Upper lobe of right lung (tissue), 1 donor: Measurements from ENCODE around the gene RIN3. TPM values are rescaled to one million over a fixed set of nuclear protein-coding genes. Genes with fewer than 3 reads are reported as not detected.

ENCODE experiments used
- ATAC-seq: fragments of 200-7000 bp; cut with Tn5 transposase; one replicate; pipeline ENCODE4 v1.9.1; 2020; ENCODE audit warnings: mild to moderate bottlenecking, moderate library complexity
- DNase-seq: peaks from one replicate; pipeline ENCODE4 v3.0.0-alpha.2; 2020
- H3K27ac ChIP-seq: fragments of 200-600 bp; one replicate; pipeline ENCODE4 v1.8.0; 2022
- H3K27me3 ChIP-seq: fragments of 200-600 bp; one replicate; pipeline ENCODE4 v1.8.0; 2022; ENCODE audit warnings: mild to moderate bottlenecking
- H3K36me3 ChIP-seq: fragments of 200-600 bp; one replicate; pipeline ENCODE4 v1.8.0; 2022
- H3K4me1 ChIP-seq: fragments of 200-600 bp; one replicate; pipeline ENCODE4 v1.8.0; 2022
- H3K4me3 ChIP-seq: fragments of 200-600 bp; one replicate; pipeline ENCODE4 v1.8.0; 2022; ENCODE audit warnings: mild to moderate bottlenecking
- H3K9me3 ChIP-seq: fragments of 200-600 bp; one replicate; pipeline ENCODE4 v1.8.0; 2022
- CTCF ChIP-seq: fragments of 200-600 bp; IDR thresholded peaks from one replicate; pipeline ENCODE4 v1.8.0; 2022; ENCODE audit warnings: antibody characterized with exemption
- intact Hi-C: fragments of 100-400 bp; cut with DNase I; formaldehyde crosslinking; loops from one replicate; pipeline ENCODE4 v1.11.0; 2022
- total RNA-seq: library from RNA; stranded (reverse); fragmentation: NEBNext Ultra II Directional; extraction: Animal tissue kit (Norgen Biotek cat#: 25700); gene quantifications from one replicate; pipeline ENCODE4 v1.2.1, GENCODE V29; 2021
- donor health status: DM: no; HTN: yes; CAD: no; lungs with severe emphysema.

The RIN3 gene
- total RNA-seq, 1 donor from 2014 or later: 56.0 TPM

GRCh38 chr14:92493024-92493423 lies 20.6 kb upstream of the RIN3 start:
- DNase-seq (no peak), ATAC-seq (no peak)
- no peak overlapping the region for H3K4me3 ChIP-seq
- H3K27ac ChIP-seq: no peak overlapping the region
- H3K9me3 ChIP-seq: no peaks in the 10 kb centered on the region
- intact Hi-C loops: no loop called here
- TF ChIP-seq CTCF: no peak
- H3K4me1 ChIP-seq: peaks cover 21% of the 10 kb centered on the region
- no peaks in the 10 kb centered on the region for H3K36me3 ChIP-seq
- H3K27me3 ChIP-seq: no peaks in the 10 kb centered on the region

GRCh38 chr14:92493492-92493891 lies 20.1 kb upstream of the RIN3 start:
- no peak for TF ChIP-seq CTCF
- no peak for DNase-seq
- Histone ChIP-seq H3K4me3 (no peak overlapping the region), H3K4me1 (peaks cover 21% of the 10 kb centered on the region), H3K36me3 (no peaks in the 10 kb centered on the region), H3K27me3 (no peaks in the 10 kb centered on the region), H3K9me3 (no peaks in the 10 kb centered on the region), H3K27ac (no peak overlapping the region)
- intact Hi-C loops: no loop called here
- no peak for ATAC-seq

GRCh38 chr14:92494512-92494911 lies 19.1 kb upstream of the RIN3 start:
- Histone ChIP-seq H3K27ac (no peak overlapping the region), H3K4me3 (no peak overlapping the region), H3K36me3 (no peaks in the 10 kb centered on the region), H3K9me3 (no peaks in the 10 kb centered on the region), H3K27me3 (no peaks in the 10 kb centered on the region), H3K4me1 (peaks cover 15% of the 10 kb centered on the region)
- intact Hi-C loops: no loop called here
- peak; percentile 17 for ATAC-seq
- no peak for TF ChIP-seq CTCF
- DNase-seq: no peak

- no peak overlapping the region for H3K27ac ChIP-seq
- intact Hi-C loops: no loop called here
- no peaks in the 10 kb centered on the region for H3K36me3 ChIP-seq
- DNase-seq (no peak), ATAC-seq (peak; percentile 56)
- no peak overlapping the region for H3K4me3 ChIP-seq
- H3K27me3 ChIP-seq: no peaks in the 10 kb centered on the region
- H3K9me3 ChIP-seq: no peaks in the 10 kb centered on the region
- no peak for TF ChIP-seq CTCF
- H3K4me1 ChIP-seq: peaks cover 11% of the 10 kb centered on the region
Observed at GRCh38 chr14:92495027-92495426, 18.6 kb upstream of the RIN3 start.

- intact Hi-C loops: no loop called here
- no peaks in the 10 kb centered on the region for H3K9me3 ChIP-seq
- H3K4me3 ChIP-seq: no peak overlapping the region
- ATAC-seq (peak; percentile 25), DNase-seq (no peak)
- H3K27ac ChIP-seq: no peak overlapping the region
- no peaks in the 10 kb centered on the region for H3K36me3 ChIP-seq
- peaks cover 7% of the 10 kb centered on the region for H3K4me1 ChIP-seq
- H3K27me3 ChIP-seq: no peaks in the 10 kb centered on the region
- no peak for TF ChIP-seq CTCF
Observed at GRCh38 chr14:92496191-92496857, 17.3 kb upstream of the RIN3 start.

- H3K4me3 ChIP-seq: no peak overlapping the region
- no peak for ATAC-seq
- H3K4me1 ChIP-seq: no peaks in the 10 kb centered on the region
- no peaks in the 10 kb centered on the region for H3K9me3 ChIP-seq
- DNase-seq: no peak
- no peaks in the 10 kb centered on the region for H3K36me3 ChIP-seq
- intact Hi-C loops: no loop called here
- H3K27me3 ChIP-seq: no peaks in the 10 kb centered on the region
- no peak for TF ChIP-seq CTCF
- no peak overlapping the region for H3K27ac ChIP-seq
Observed at GRCh38 chr14:92497391-92497790, 16.2 kb upstream of the RIN3 start.
